HCT116 (cell line): ENCODE results near the gene WASHC2A. TPM values are rescaled to one million over a fixed set of nuclear protein-coding genes. Genes with fewer than 3 reads are reported as not detected.
"Not testable (repeated sequence)": the region's sequence is repeated elsewhere in the genome, so short reads cannot be mapped to it uniquely, and the experiment has no call there.

Experiments used
- ATAC-seq: fragments of 200-7000 bp; cut with Tn5 transposase; 2 replicates; pipeline ENCODE4 v1.9.1; 2020; ENCODE audit warnings: mild to moderate bottlenecking, moderate library complexity
- BruUV-seq: library from RNA; stranded (reverse); fragments of 400-500 nt; replicated peaks from 2 replicates; lab custom pipeline; 2021; lab: Mats Ljungman, UMichigan
- CTCF ChIA-PET: fragments of 300-600 bp; sonication (Branson Sonifier 250); formaldehyde crosslinking; loops from one replicate; lab custom pipeline; 2021; ENCODE audit warnings: antibody characterized with exemption; lab: Charles Lee
- POLR2A ChIA-PET: fragments of 300-600, 350-600 bp; sonication (Branson Sonifier 250); formaldehyde crosslinking; loops from one replicate; lab custom pipeline; 2021; ENCODE audit warnings: antibody characterized with exemption; lab: Charles Lee
- RAD21 ChIA-PET, 2 experiments: fragments of 300-600 bp; sonication (Branson Sonifier 250); formaldehyde crosslinking; loops; one replicate each; lab custom pipeline; 2023; ENCODE audit warnings: low total read pairs in 2 of 2; ENCODE audit not compliant: uncharacterized antibody in 2 of 2, unreplicated experiment in 2 of 2, low non-redundant PET in 1 of 2; lab: Charles Lee
- DNase-seq: peaks from one replicate; pipeline ENCODE4 v3.0.0-alpha.2; 2010; ENCODE audit warnings: low read depth, low spot score
- H2AFZ ChIP-seq: fragments of 200-600 bp; shearing (Covaris generic), sonication (generic); 2 replicates; pipeline ENCODE4 v1.6.1; 2017; ENCODE audit warnings: low read depth, mixed run types, mixed read lengths, antibody characterized with exemption, low read length; ENCODE audit not compliant: poor library complexity, severe bottlenecking
- H3K27ac ChIP-seq: 2 replicates; pipeline ENCODE4 v1.5.1; 2012; ENCODE audit warnings: low read depth, low read length
- H3K27me3 ChIP-seq: fragments of 200-600 bp; sonication (generic); 2 replicates; pipeline ENCODE4 v1.6.1; 2016; ENCODE audit warnings: mixed run types, low read length, mixed read lengths; ENCODE audit not compliant: insufficient read depth
- H3K36me3 ChIP-seq, 2 experiments: fragments of 200-500 bp in 1 of 2; fragments of 200-600 bp in 1 of 2; sonication (Bioruptor generic) in 1 of 2; sonication (generic) in 1 of 2; 2 replicates each; pipeline versions ENCODE4 v1.5.1 to v1.6.1; 2014 to 2016; ENCODE audit warnings: low read length in 2 of 2, inconsistent platforms in 1 of 2, mixed read lengths in 1 of 2, mixed run types in 1 of 2; ENCODE audit not compliant: insufficient read depth in 2 of 2, control insufficient read depth in 1 of 2
- H3K4me1 ChIP-seq, 2 experiments: fragments of 200-600 bp in 1 of 2; sonication (generic) in 1 of 2; 2 replicates each; pipeline versions ENCODE4 v1.5.1 to v1.6.1; 2012 to 2017; ENCODE audit warnings: low read length in 2 of 2, inconsistent platforms in 1 of 2, mild to moderate bottlenecking in 1 of 2, mixed read lengths in 1 of 2, mixed run types in 1 of 2, moderate library complexity in 1 of 2; ENCODE audit not compliant: insufficient read depth in 2 of 2, control insufficient read depth in 1 of 2
- H3K4me2 ChIP-seq: fragments of 200-600 bp; sonication (generic); 2 replicates; pipeline ENCODE4 v1.6.1; 2017; ENCODE audit warnings: mixed run types, low read length, mixed read lengths
- H3K4me3 ChIP-seq, 2 experiments: fragments of 200-600 bp in 1 of 2; sonication (generic) in 1 of 2; replicated peaks in 1 of 2; 2 replicates each; pipeline ENCODE4 v1.5.1; 2011 to 2016; ENCODE audit warnings: low read length in 2 of 2, control low read depth in 1 of 2, low read depth in 1 of 2, mild to moderate bottlenecking in 1 of 2, mixed read lengths in 1 of 2, mixed run types in 1 of 2
- H3K79me2 ChIP-seq: fragments of 200-600 bp; sonication (generic); 2 replicates; pipeline ENCODE4 v1.6.1; 2017; ENCODE audit warnings: mild to moderate bottlenecking, mixed run types, low read length, moderate library complexity, mixed read lengths; ENCODE audit not compliant: insufficient read depth
- H3K9ac ChIP-seq: fragments of 200-600 bp; sonication (generic); 2 replicates; pipeline ENCODE4 v1.6.1; 2016; ENCODE audit warnings: low read length, mixed read lengths
- H3K9me2 ChIP-seq: fragments of 200-600 bp; sonication (generic), shearing (Covaris generic); 2 replicates; pipeline ENCODE4 v1.6.1; 2017; ENCODE audit warnings: mixed run types, mild to moderate bottlenecking, moderate library complexity; ENCODE audit not compliant: insufficient read depth
- H3K9me3 ChIP-seq, 2 experiments: fragments of 200-500 bp in 1 of 2; fragments of 200-600 bp in 1 of 2; sonication (Bioruptor generic) in 1 of 2; sonication (generic) in 1 of 2; 2 replicates each; pipeline ENCODE4 v1.6.1; 2014 to 2017; ENCODE audit warnings: low read length in 2 of 2, mixed read lengths in 2 of 2, inconsistent platforms in 1 of 2, low read depth in 1 of 2, mild to moderate bottlenecking in 1 of 2, mixed run types in 1 of 2, moderate library complexity in 1 of 2; ENCODE audit not compliant: control insufficient read depth in 1 of 2, insufficient read depth in 1 of 2
- H4K20me1 ChIP-seq: fragments of 200-600 bp; sonication (generic), shearing (Covaris generic); 2 replicates; pipeline ENCODE4 v1.6.1; 2017; ENCODE audit warnings: mixed run types, mild to moderate bottlenecking, moderate library complexity; ENCODE audit not compliant: insufficient read depth
- CEBPB ChIP-seq: IDR thresholded peaks from 2 replicates; pipeline ENCODE4 v1.6.1; 2012; ENCODE audit warnings: low read depth
- ELF1 ChIP-seq: IDR thresholded peaks from 2 replicates; pipeline ENCODE4 v1.6.1; 2012; ENCODE audit warnings: low read depth, borderline replicate concordance
- EZH2phosphoT487 ChIP-seq: fragments of 200-600 bp; IDR thresholded peaks from 2 replicates; pipeline ENCODE4 v1.6.1; 2018; ENCODE audit warnings: antibody characterized with exemption, borderline replicate concordance
- intact Hi-C: fragments of 100-400 bp; cut with micrococcal nuclease; formaldehyde crosslinking; loops from 2 replicates; pipeline ENCODE4 v1.10.0; 2022
- total RNA-seq: library from RNA; stranded (reverse); gene quantifications from one replicate; pipeline ENCODE4 v1.2.1, GENCODE V29; 2021; ENCODE audit not compliant: unreplicated experiment
- TF ChIP-seq, protein P1 (sequence below), 3 experiments: fragments of 200-600 bp in 1 of 3; sonication (generic) in 1 of 3; IDR thresholded peaks in 2 of 3; conservative IDR thresholded peaks in 1 of 3; 2 replicates each; pipeline ENCODE4 v1.5.1; 2012 to 2017; ENCODE audit warnings: low read depth in 2 of 3, low read length in 2 of 3, antibody characterized with exemption in 1 of 3, borderline replicate concordance in 1 of 3, control low read depth in 1 of 3, mild to moderate bottlenecking in 1 of 3, mixed read lengths in 1 of 3, mixed run types in 1 of 3, moderate library complexity in 1 of 3; ENCODE audit not compliant: insufficient read depth in 1 of 3

Gene WASHC2A
- total RNA-seq, 1 experiment from 2014 or later = 19.2 TPM

DNA sequence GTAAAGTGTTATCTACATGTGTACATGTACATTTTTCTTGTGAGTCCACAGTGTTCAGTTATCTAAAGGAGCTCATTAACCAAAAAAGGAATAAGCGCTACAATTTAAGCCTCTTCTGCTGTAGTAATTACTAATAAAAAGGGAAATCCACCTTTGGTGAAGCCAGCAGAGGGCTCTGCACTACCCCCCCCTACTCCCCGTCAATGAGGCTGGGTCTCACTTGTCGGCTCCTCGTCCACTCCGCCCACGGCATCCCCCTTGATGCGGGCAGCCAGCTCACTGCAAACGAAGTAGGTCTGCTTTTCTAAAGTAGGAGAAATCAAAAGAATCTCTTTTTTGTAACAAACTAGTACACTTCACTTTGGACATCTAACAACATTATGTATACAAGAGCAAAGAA is 4.7 kb upstream of the WASHC2A start:
- Histone ChIP-seq H3K4me2 (no peak overlapping the region), H3K27me3 (no peaks in the 10 kb centered on the region), H3K9ac (no peak overlapping the region), H3K9me2 (no peaks in the 10 kb centered on the region), H3K9me3 (no peaks in the 10 kb centered on the region)
- ChIA-PET POLR2A (no interaction called here), CTCF (no interaction called here)
- BruUV-seq = no TSS peak
- intact Hi-C loops = no loop called here
- TF ChIP-seq EZH2phosphoT487 = no peak
- TF ChIP-seq CEBPB = no peak
- TF ChIP-seq ELF1 = no peak
- TF ChIP-seq, protein P1, sequence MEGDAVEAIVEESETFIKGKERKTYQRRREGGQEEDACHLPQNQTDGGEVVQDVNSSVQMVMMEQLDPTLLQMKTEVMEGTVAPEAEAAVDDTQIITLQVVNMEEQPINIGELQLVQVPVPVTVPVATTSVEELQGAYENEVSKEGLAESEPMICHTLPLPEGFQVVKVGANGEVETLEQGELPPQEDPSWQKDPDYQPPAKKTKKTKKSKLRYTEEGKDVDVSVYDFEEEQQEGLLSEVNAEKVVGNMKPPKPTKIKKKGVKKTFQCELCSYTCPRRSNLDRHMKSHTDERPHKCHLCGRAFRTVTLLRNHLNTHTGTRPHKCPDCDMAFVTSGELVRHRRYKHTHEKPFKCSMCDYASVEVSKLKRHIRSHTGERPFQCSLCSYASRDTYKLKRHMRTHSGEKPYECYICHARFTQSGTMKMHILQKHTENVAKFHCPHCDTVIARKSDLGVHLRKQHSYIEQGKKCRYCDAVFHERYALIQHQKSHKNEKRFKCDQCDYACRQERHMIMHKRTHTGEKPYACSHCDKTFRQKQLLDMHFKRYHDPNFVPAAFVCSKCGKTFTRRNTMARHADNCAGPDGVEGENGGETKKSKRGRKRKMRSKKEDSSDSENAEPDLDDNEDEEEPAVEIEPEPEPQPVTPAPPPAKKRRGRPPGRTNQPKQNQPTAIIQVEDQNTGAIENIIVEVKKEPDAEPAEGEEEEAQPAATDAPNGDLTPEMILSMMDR (IDR thresholded peaks at IDR 0.05 in 2 of 3, conservative IDR thresholded peaks at IDR 0.05 in 1 of 3; ENCODE audit: borderline replicate concordance in 1 of 3, insufficient read depth in 1 of 3, low read depth in 2 of 3, low read length in 2 of 3) = 0 out of 6 replicates have a peak, but pooled peaks of 1 of the 3 experiments have one; percentile 8
- TF ChIP-seq, all 23 proteins: peak for 1
- ATAC-seq = no peak
- Histone ChIP-seq H4K20me1 (no peaks in the 10 kb centered on the region), H3K4me1 (no peaks in the 10 kb centered on the region), H3K79me2 (no peaks in the 10 kb centered on the region), H3K27ac (no peak overlapping the region), H3K4me3 (no peak overlapping the region), H2AFZ (no peak overlapping the region), H3K36me3 (no peaks in the 10 kb centered on the region)
- RAD21 ChIA-PET = no interaction called here
- DNase-seq = no peak

DNA sequence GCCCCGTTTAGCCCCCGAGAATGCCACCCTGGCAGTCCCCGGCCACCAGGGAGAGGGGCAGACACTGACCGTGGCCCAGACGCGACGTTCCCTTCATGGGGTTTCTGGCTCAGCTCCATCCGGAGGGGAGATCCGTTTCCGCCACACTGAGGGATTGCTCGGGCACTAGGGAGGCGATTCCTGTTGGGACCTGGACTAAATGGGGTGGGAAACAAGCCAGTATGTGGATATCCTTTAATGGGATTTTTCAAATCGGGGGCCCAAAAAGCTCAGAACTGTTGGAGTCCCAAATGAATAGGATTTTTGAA is 552 bp downstream of the WASHC2A start:
- H3K36me3 ChIP-seq, POLR2A ChIA-PET, H3K27me3 ChIP-seq, DNase-seq, H3K79me2 ChIP-seq, H3K4me1 ChIP-seq, intact Hi-C loops, RAD21 ChIA-PET, BruUV-seq, H3K9me2 ChIP-seq, H3K27ac ChIP-seq, CTCF ChIA-PET, H3K9me3 ChIP-seq, H4K20me1 ChIP-seq, H2AFZ ChIP-seq: not testable (repeated sequence)
- Histone ChIP-seq H3K9ac (0 out of 2 replicates have a peak overlapping the region, but pooled peaks have one; percentile 23), H3K4me2 (peak overlapping the region; percentile 61), H3K4me3 (peak overlapping the region; percentile 51 to 59)
- peak; percentile 52; the same call in 1 of the 2 replicates for ATAC-seq

DNA sequence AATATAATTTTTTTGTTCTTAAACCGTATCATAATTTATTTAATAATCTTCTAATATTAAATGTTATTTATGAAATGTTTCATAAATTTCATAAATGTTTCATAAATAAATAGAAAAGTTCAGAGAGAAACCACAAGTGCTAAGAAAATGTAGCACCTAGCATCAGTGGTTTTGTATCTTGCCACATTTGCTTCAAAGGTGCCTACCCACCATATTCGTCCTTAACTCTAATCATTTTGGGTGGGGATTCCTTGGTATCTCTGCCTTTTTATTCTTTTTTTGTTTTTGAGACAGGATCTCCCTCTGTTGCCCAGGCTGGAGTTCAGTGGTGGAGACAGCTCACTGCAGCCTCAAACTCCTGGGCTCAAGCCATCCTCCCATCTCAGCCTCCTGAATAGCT is 7.4 kb downstream of the WASHC2A start:
- CTCF ChIA-PET, intact Hi-C loops: not testable (repeated sequence)

More for the DNA sequence above, 7.4 kb downstream of the WASHC2A start:
- H3K27ac ChIP-seq, POLR2A ChIA-PET, DNase-seq, H3K9ac ChIP-seq, H2AFZ ChIP-seq, H3K79me2 ChIP-seq, H3K27me3 ChIP-seq, H3K4me1 ChIP-seq, H3K4me2 ChIP-seq, ATAC-seq, BruUV-seq, H3K4me3 ChIP-seq, H4K20me1 ChIP-seq, H3K9me3 ChIP-seq, H3K9me2 ChIP-seq, H3K36me3 ChIP-seq, RAD21 ChIA-PET: not testable (repeated sequence)
